K562 (cell line): ENCODE measurements around the gene ABCA7.

ENCODE experiments used
- CEBPB ChIP-seq: fragments of 450-650 bp; IDR thresholded peaks from 2 replicates; pipeline ENCODE4 v1.6.1; 2016; ENCODE audit warnings: missing genetic modification characterization, missing compliant biosample characterization
- CHD1 ChIP-seq: fragments of 200-600 bp; sonication (generic); IDR thresholded peaks from one replicate; pipeline ENCODE4 v1.6.1; 2012; ENCODE audit warnings: mild to moderate bottlenecking, moderate library complexity, low read length, inconsistent platforms
- CTCF ChIP-seq, 3 experiments: IDR thresholded peaks in 2 of 3; conservative IDR thresholded peaks in 1 of 3; 2 replicates each; pipeline ENCODE4 v1.5.1; 2011 to 2012; ENCODE audit warnings: low read length in 3 of 3, mild to moderate bottlenecking in 3 of 3, control low read depth in 2 of 3, improper control_type of control experiment in 1 of 3, inconsistent platforms in 1 of 3, low read depth in 1 of 3, mixed read lengths in 1 of 3, moderate library complexity in 1 of 3; ENCODE audit not compliant: insufficient read depth in 2 of 3
- GABPA ChIP-seq: fragments of 200-800 bp; sonication (Bioruptor generic); conservative IDR thresholded peaks from 2 replicates; pipeline ENCODE4 v1.6.1; 2016; ENCODE audit warnings: low read depth, missing genetic modification characterization, missing compliant biosample characterization
- GABPB1 ChIP-seq: sonication (generic); formaldehyde crosslinking; IDR thresholded peaks from 2 replicates; pipeline ENCODE4 v1.8.0; 2022; ENCODE audit warnings: mild to moderate bottlenecking, missing genetic modification reagents
- POLR2A ChIP-seq: fragments of 450-650 bp; conservative IDR thresholded peaks from 2 replicates; pipeline ENCODE4 v1.6.1; 2016
- RAD51 ChIP-seq: fragments of 450-650 bp; IDR thresholded peaks from 2 replicates; pipeline ENCODE4 v1.7.1; 2016; ENCODE audit warnings: low read depth, mild to moderate bottlenecking, borderline replicate concordance
- REST ChIP-seq, 2 experiments: fragments of 450-650 bp; formaldehyde crosslinking in 1 of 2; IDR thresholded peaks; 2 replicates each; pipeline versions ENCODE4 v1.4.0 to v1.6.1; 2014 to 2020; ENCODE audit warnings: mild to moderate bottlenecking in 2 of 2, borderline replicate concordance in 1 of 2, low read depth in 1 of 2
- SETDB1 ChIP-seq: IDR thresholded peaks from one replicate; pipeline ENCODE4 v1.6.1; 2012; ENCODE audit warnings: low read length, control low read depth, inconsistent platforms
- ZNF274 ChIP-seq: IDR thresholded peaks from 2 replicates; pipeline ENCODE4 v1.6.1; 2011; ENCODE audit warnings: low read depth, mild to moderate bottlenecking, low read length, moderate library complexity, borderline replicate concordance

DNA sequence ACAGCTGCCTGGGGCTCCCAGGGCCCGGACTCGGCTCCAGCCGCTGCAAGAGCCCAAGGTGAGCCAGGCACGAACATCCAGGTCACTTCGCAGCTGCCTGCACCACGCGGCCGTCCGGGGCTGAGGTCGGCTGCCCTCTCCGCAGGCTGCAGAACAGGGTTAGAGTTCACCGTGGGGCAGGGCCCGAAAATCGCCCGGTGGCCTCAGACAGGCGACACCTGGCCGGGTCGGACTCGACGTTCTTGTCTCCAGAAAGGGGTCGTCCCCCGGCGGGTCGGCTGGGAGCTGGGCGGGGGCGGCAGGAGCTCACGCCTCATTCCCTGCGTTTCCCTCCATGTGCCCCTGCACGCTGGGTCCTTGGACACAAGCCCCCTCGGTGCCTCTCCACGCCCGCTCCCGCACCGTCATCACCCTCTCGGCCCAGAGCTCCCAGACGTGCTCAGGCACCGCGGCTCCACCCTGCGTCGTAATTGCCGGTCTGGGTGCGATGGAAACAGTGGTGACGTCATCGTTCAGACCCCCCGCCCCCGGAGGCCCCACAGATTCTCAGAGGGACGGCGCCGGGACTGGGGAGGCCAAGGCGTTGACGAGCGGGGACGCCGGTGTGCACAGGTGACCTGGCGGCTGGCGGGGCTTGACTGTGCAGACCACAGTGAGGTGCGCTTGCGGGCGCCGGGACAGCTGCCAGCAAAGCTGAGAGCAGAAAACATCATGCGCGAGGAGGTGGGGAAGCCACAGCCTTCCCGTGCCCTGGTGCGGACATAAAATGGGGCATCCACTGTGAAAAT lies 43.7 kb upstream of the ABCA7 start:
- TF ChIP-seq RAD51 (no peak), ZNF274 (no peak), CTCF (IDR thresholded peaks at IDR 0.05 in 2 of 3, conservative IDR thresholded peaks at IDR 0.05 in 1 of 3; ENCODE audit: insufficient read depth in 2 of 3, low read depth in 1 of 3, low read length in 3 of 3) (0 out of 6 replicates have a peak, but pooled peaks of 1 of the 3 experiments have one; percentile 1), CHD1 (no peak), REST (IDR thresholded peaks at IDR 0.05; ENCODE audit: borderline replicate concordance) (0 out of 2 replicates have a peak, but pooled peaks have one; percentile 5), REST (CRISPR knock-in tag; IDR thresholded peaks at IDR 0.05; ENCODE audit: low read depth) (no peak), POLR2A (peak; percentile 60; the same call in 1 of the 2 replicates), GABPB1 (CRISPR knock-in tag) (0 out of 2 replicates have a peak, but pooled peaks have one; percentile 41), SETDB1 (no peak), CEBPB (no peak), GABPA (tag) (no peak)
